IMR-90 (cell line): ENCODE results near the gene ANKRD42. TPM values are rescaled to one million over a fixed set of nuclear protein-coding genes. Genes with fewer than 3 reads are reported as not detected.

Source experiments
- ATAC-seq: fragments of 200-7000 bp; cut with Tn5 transposase; 2 replicates; pipeline ENCODE4 v1.9.1; 2020; ENCODE audit warnings: low read depth, mild to moderate bottlenecking, moderate library complexity
- BruUV-seq: library from RNA; stranded (reverse); fragments of 400-500 nt; replicated peaks from 2 replicates; lab custom pipeline; 2021; lab: Mats Ljungman, UMichigan
- CTCF ChIA-PET: fragments of 300-600 bp; formaldehyde crosslinking; extraction: SDS; loops from one replicate; lab custom pipeline; 2021; ENCODE audit warnings: antibody characterized with exemption; lab: Yijun Ruan, JAX
- POLR2A ChIA-PET: fragments of 300-600 bp; sonication (Branson Sonifier 250); formaldehyde crosslinking; loops from one replicate; lab custom pipeline; 2022; ENCODE audit warnings: antibody characterized with exemption; ENCODE audit not compliant: unreplicated experiment; lab: Charles Lee
- DNase-seq: peaks from one replicate; pipeline ENCODE4 v3.0.0; 2013
- H2AFZ ChIP-seq: replicated peaks from 2 replicates; pipeline ENCODE3; 2013; ENCODE audit warnings: low read length, mild to moderate bottlenecking; ENCODE audit not compliant: poor library complexity
- H2AK5ac ChIP-seq: 2 replicates; pipeline ENCODE4 v1.6.1; 2013; ENCODE audit warnings: low read depth, low read length, inconsistent platforms
- H2AK9ac ChIP-seq: replicated peaks from 2 replicates; pipeline ENCODE3; 2013; ENCODE audit warnings: mild to moderate bottlenecking, low read depth, low read length, moderate library complexity; ENCODE audit not compliant: poor library complexity
- H2BK120ac ChIP-seq: 2 replicates; pipeline ENCODE4 v1.6.1; 2013; ENCODE audit warnings: low read depth, low read length, inconsistent platforms
- H2BK15ac ChIP-seq: 3 replicates; pipeline ENCODE4 v1.6.1; 2013; ENCODE audit warnings: low read depth, low read length, inconsistent platforms
- H2BK20ac ChIP-seq: 2 replicates; pipeline ENCODE4 v1.6.1; 2013; ENCODE audit warnings: low read depth, mild to moderate bottlenecking, inconsistent platforms, low read length, moderate library complexity
- H2BK5ac ChIP-seq: 2 replicates; pipeline ENCODE4 v1.6.1; 2013; ENCODE audit warnings: mild to moderate bottlenecking, low read depth, low read length, inconsistent platforms; ENCODE audit not compliant: poor library complexity, severe bottlenecking
- H3K14ac ChIP-seq: replicated peaks from 2 replicates; pipeline ENCODE4 v1.6.1; 2013; ENCODE audit warnings: low read depth, low read length, inconsistent platforms
- H3K18ac ChIP-seq: 2 replicates; pipeline ENCODE4 v1.6.1; 2013; ENCODE audit warnings: low read depth, low read length, control low read depth
- H3K23ac ChIP-seq: 2 replicates; pipeline ENCODE4 v1.6.1; 2013; ENCODE audit warnings: low read depth, low read length, inconsistent platforms
- H3K27ac ChIP-seq: 2 replicates; pipeline ENCODE4 v1.5.1; 2013; ENCODE audit warnings: mild to moderate bottlenecking, control low read depth, low read length; ENCODE audit not compliant: insufficient read depth
- H3K27me3 ChIP-seq: 2 replicates; pipeline ENCODE4 v1.6.1; 2013; ENCODE audit warnings: low read length; ENCODE audit not compliant: control insufficient read depth, insufficient read depth
- H3K36me3 ChIP-seq: 2 replicates; pipeline ENCODE4 v1.6.1; 2013; ENCODE audit warnings: low read length, mixed read lengths; ENCODE audit not compliant: control insufficient read depth, insufficient read depth
- H3K4ac ChIP-seq: 2 replicates; pipeline ENCODE4 v1.6.1; 2013; ENCODE audit warnings: low read depth, low read length, inconsistent platforms
- H3K4me1 ChIP-seq: 2 replicates; pipeline ENCODE4 v1.6.1; 2013; ENCODE audit warnings: low read length, mixed read lengths; ENCODE audit not compliant: control insufficient read depth, insufficient read depth
- H3K4me2 ChIP-seq: 2 replicates; pipeline ENCODE4 v1.6.1; 2013; ENCODE audit warnings: low read depth, mild to moderate bottlenecking, control low read depth, low read length, moderate library complexity
- H3K4me3 ChIP-seq: 2 replicates; pipeline ENCODE4 v1.5.1; 2013; ENCODE audit warnings: low read depth, mild to moderate bottlenecking, control low read depth, low read length, moderate library complexity; ENCODE audit not compliant: insufficient read depth
- H3K56ac ChIP-seq: 2 replicates; pipeline ENCODE4 v1.6.1; 2013; ENCODE audit warnings: low read length, inconsistent platforms; ENCODE audit not compliant: insufficient read depth; ENCODE audit errors: extremely low read depth
- H3K79me1 ChIP-seq, 2 experiments: 2 replicates each; pipeline ENCODE4 v1.6.1; 2013; ENCODE audit warnings: low read length in 2 of 2, inconsistent platforms in 1 of 2, low read depth in 1 of 2
- H3K9ac ChIP-seq: 2 replicates; pipeline ENCODE4 v1.6.1; 2013; ENCODE audit warnings: low read depth, low read length, control low read depth
- H3K9me1 ChIP-seq: 2 replicates; pipeline ENCODE4 v1.6.1; 2013; ENCODE audit warnings: low read length, inconsistent platforms; ENCODE audit not compliant: insufficient read depth
- H3K9me3 ChIP-seq: 2 replicates; pipeline ENCODE4 v1.6.1; 2013; ENCODE audit warnings: low read length; ENCODE audit not compliant: control insufficient read depth, insufficient read depth
- H4K20me1 ChIP-seq: 2 replicates; pipeline ENCODE4 v1.6.1; 2013; ENCODE audit warnings: low read length, inconsistent platforms; ENCODE audit not compliant: insufficient read depth
- H4K5ac ChIP-seq: 2 replicates; pipeline ENCODE4 v1.6.1; 2013; ENCODE audit warnings: mild to moderate bottlenecking, low read depth, low read length, control low read depth
- H4K8ac ChIP-seq, 2 experiments: 2 replicates each; pipeline ENCODE4 v1.6.1; 2013; ENCODE audit warnings: low read depth in 2 of 2, low read length in 2 of 2, control low read depth in 1 of 2, inconsistent platforms in 1 of 2
- H4K91ac ChIP-seq: 2 replicates; pipeline ENCODE4 v1.6.1; 2013; ENCODE audit warnings: low read depth, low read length, inconsistent platforms; ENCODE audit not compliant: insufficient read depth
- MAFK ChIP-seq: IDR thresholded peaks from 2 replicates; pipeline ENCODE4 v1.6.1; 2012; ENCODE audit warnings: low read depth, low read length, improper control_type of control experiment
- MXI1 ChIP-seq: IDR thresholded peaks from 2 replicates; pipeline ENCODE4 v1.6.1; 2012; ENCODE audit warnings: low read depth, mild to moderate bottlenecking, low read length, moderate library complexity, borderline replicate concordance
- NFE2L2 ChIP-seq: fragments of 150-350 bp; IDR thresholded peaks from 2 replicates; pipeline ENCODE4 v1.6.1; 2016; ENCODE audit warnings: low read depth, mild to moderate bottlenecking, low read length
- RAD21 ChIP-seq: IDR thresholded peaks from 2 replicates; pipeline ENCODE4 v1.6.1; 2012; ENCODE audit warnings: low read length, improper control_type of control experiment
- USF2 ChIP-seq: fragments of 150-350 bp; IDR thresholded peaks from 2 replicates; pipeline ENCODE4 v1.6.1; 2017; ENCODE audit warnings: mild to moderate bottlenecking, antibody characterized with exemption, low read length, low read depth
- WGBS, 2 experiments: methylation state at CpG; one replicate each; pipeline versions ENCODE4 v1.1.5 to v1.1.7; 2013; ENCODE audit warnings: missing lambda C conversion rate in 2 of 2; ENCODE audit not compliant: insufficient read length in 1 of 2; ENCODE audit errors: extremely low coverage in 2 of 2; 5-methylcytosine and 5-hydroxymethylcytosine counted together
- dilution Hi-C: fragments of 300-500 bp; cut with HindIII; formaldehyde crosslinking; loops from one replicate; pipeline ENCODE4 v1.14.3; 2018; ENCODE audit warnings: low sequenced_read_pairs; ENCODE audit not compliant: unreplicated experiment
- in situ Hi-C: fragments of 300-500 bp; cut with MboI; formaldehyde crosslinking; loops from 3 replicates; pipeline ENCODE4 v1.14.3; 2019; ENCODE audit warnings: low sequenced_read_pairs, inconsistent platforms, mixed read lengths
- intact Hi-C: fragments of 100-400 bp; cut with micrococcal nuclease; formaldehyde crosslinking; loops from 2 replicates; pipeline ENCODE4 v1.10.0; 2022
- polyA plus RNA-seq, 3 experiments: library from polyadenylated mRNA; depleted of rRNA; stranded (reverse); fragments of >200 nt; gene quantifications; 2 replicates each; pipeline ENCODE4 v1.2.3, GENCODE V29; 2012; ENCODE audit warnings: low replicate concordance in 1 of 3
- total RNA-seq: library from RNA; depleted of rRNA; stranded (reverse); fragments of >200 nt; gene quantifications from 2 replicates; pipeline ENCODE4 v1.2.3, GENCODE V29; 2012

Gene ANKRD42
- total and polyA plus RNA-seq, 2 of the 4 experiments (the other 2 are of a cell fraction): 5.2 to 5.6 TPM

GRCh38 chr11:83181815-83182214 lies 11.7 kb upstream of the ANKRD42 start:
- no peak overlapping the region for H2AK9ac ChIP-seq
- H2BK120ac ChIP-seq: no peak overlapping the region
- no peak for DNase-seq
- H2BK5ac ChIP-seq: no peak overlapping the region
- in situ Hi-C loops (no loop called here), intact Hi-C loops (loop anchor here (2.0 kb wide), 1 partner anchor 13 kb away; no protein-coding TSS in a partner anchor), dilution Hi-C loops (no loop called here)
- H3K4me2 ChIP-seq: no peak overlapping the region
- no peak overlapping the region for H4K8ac ChIP-seq
- BruUV-seq: no TSS peak
- no peak overlapping the region for H3K4me3 ChIP-seq
- WGBS, 2 experiments: 100% methylated on average over 1 of the region's 2 CpGs; no CpG with 5 or more reads in 1 of the 2 experiments
- H3K23ac ChIP-seq: no peak overlapping the region
- H3K4me1 ChIP-seq: no peaks in the 10 kb centered on the region
- TF ChIP-seq MXI1 (no peak), RAD21 (no peak), USF2 (no peak), NFE2L2 (no peak), MAFK (no peak)
- H2BK20ac ChIP-seq: no peak overlapping the region
- no peaks in the 10 kb centered on the region for H3K9me3 ChIP-seq
- no peaks in the 10 kb centered on the region for H4K20me1 ChIP-seq
- no peak for ATAC-seq
- ChIA-PET CTCF (interaction anchor here (0.6 kb wide), 1 partner anchor 12 kb away, joined by 3 read pairs; no protein-coding TSS in a partner anchor), POLR2A (no interaction called here)
- no peak overlapping the region for H4K5ac ChIP-seq
- no peak overlapping the region for H4K91ac ChIP-seq
- H3K36me3 ChIP-seq: peaks cover 38% of the 10 kb centered on the region
- no peak overlapping the region for H3K27ac ChIP-seq
- peaks cover 16 to 22% of the 10 kb centered on the region in 2 experiments for H3K79me1 ChIP-seq
- H2AFZ ChIP-seq: no peak overlapping the region
- H2BK15ac ChIP-seq: no peak overlapping the region
- no peak overlapping the region for H2AK5ac ChIP-seq
- H3K56ac ChIP-seq: no peak overlapping the region
- no peaks in the 10 kb centered on the region for H3K27me3 ChIP-seq
- H3K4ac ChIP-seq: no peak overlapping the region
- H3K9me1 ChIP-seq: no peaks in the 10 kb centered on the region
- H3K18ac ChIP-seq: no peak overlapping the region
- no peak overlapping the region for H3K9ac ChIP-seq
- H3K14ac ChIP-seq: no peak overlapping the region
